ENCODE data around the gene KCNMB1. TPM values are rescaled to one million over a fixed set of nuclear protein-coding genes. Genes with fewer than 3 reads are reported as not detected.

KCNMB1 gene
- total and polyA plus RNA-seq, 11 donors = 0.25 to 3.7 (median 1.0) TPM

- intact Hi-C loops (cut with DNase I) = loop anchor here in 4 of 10 donors (5.0 kb wide), 3 partner anchors 79 to 119 kb away; partner anchors contain the start of gene C5orf58 (in 1 of the 4)
- Histone ChIP-seq H3K4me1 (peaks cover 0 to 12% (median 0%) of the 10 kb centered on the region in 12 donors), H3K27ac (no peak overlapping the region), H3K36me3 (no peaks in the 10 kb centered on the region), H3K4me3 (no peak overlapping the region), H3K9me3 (peaks cover 0 to 7% (median 0%) of the 10 kb centered on the region in 12 donors), H3K27me3 (peaks cover 0 to 18% (median 4%) of the 10 kb centered on the region in 9 donors)
- 97 to 100% (median 98%) methylated on average over 1 of the region's 1 CpG for whole genome bisulfite sequencing, 4 donors
- TF ChIP-seq POLR2A (IDR thresholded peaks at IDR 0.05) (no peak), CTCF (IDR thresholded peaks at IDR 0.05) (no peak)
- no peak for DNase-seq
- no peak for ATAC-seq
Observed at GRCh38 chr5:170345971-170346370, 43.2 kb downstream of the KCNMB1 start.

- no peak overlapping the region for H3K4me3 ChIP-seq
- no peak for ATAC-seq
- H3K27me3 ChIP-seq = peaks cover 0 to 7% (median 0%) of the 10 kb centered on the region in 9 donors
- WGBS, 4 donors = 91 to 98% (median 96%) methylated on average over 3 of the region's 3 CpGs
- intact Hi-C loops (cut with DNase I) = loop anchor here in 1 of 10 donors (5.0 kb wide), 1 partner anchor 76 kb away; no protein-coding TSS in a partner anchor
- H3K4me1 ChIP-seq = peaks cover 0 to 14% (median under 1%) of the 10 kb centered on the region in 12 donors
- TF ChIP-seq POLR2A (IDR thresholded peaks at IDR 0.05) = no peak
- TF ChIP-seq CTCF (IDR thresholded peaks at IDR 0.05) = no peak
- H3K36me3 ChIP-seq = no peaks in the 10 kb centered on the region
- no peak overlapping the region for H3K27ac ChIP-seq
- H3K9me3 ChIP-seq = peaks cover 0 to 7% (median 0%) of the 10 kb centered on the region in 12 donors
- no peak for DNase-seq
Observed at GRCh38 chr5:170343177-170343576, 46.0 kb downstream of the KCNMB1 start.

- intact Hi-C loops (cut with DNase I) = loop anchor here in 1 of 10 donors (5.0 kb wide), 1 partner anchor 75 kb away; no protein-coding TSS in a partner anchor
Observed at GRCh38 chr5:170342153-170342725, 46.9 kb downstream of the KCNMB1 start.

More at GRCh38 chr5:170342153-170342725, 46.9 kb downstream of the KCNMB1 start:
- no peak overlapping the region for H3K4me3 ChIP-seq
- H3K4me1 ChIP-seq = peaks cover 0 to 19% (median 0%) of the 10 kb centered on the region in 12 donors
- no peak for TF ChIP-seq CTCF (IDR thresholded peaks at IDR 0.05)
- no peak for TF ChIP-seq POLR2A (IDR thresholded peaks at IDR 0.05)
- H3K27me3 ChIP-seq = peaks cover 0 to under 1% (median 0%) of the 10 kb centered on the region in 9 donors
- no peak overlapping the region for H3K27ac ChIP-seq
- H3K9me3 ChIP-seq = peaks cover 0 to 7% (median 0%) of the 10 kb centered on the region in 12 donors
- no peaks in the 10 kb centered on the region for H3K36me3 ChIP-seq
- DNase-seq (no peak), ATAC-seq (no peak)
- WGBS, 4 donors = 76 to 90% (median 87%) methylated on average over 8 of the region's 8 CpGs
